GM18951 (cell line): ENCODE measurements around the gene AGPAT2.

Experiments
- POLR2A ChIP-seq: IDR thresholded peaks from 4 replicates; pipeline ENCODE4 v1.6.1; 2011; ENCODE audit warnings: mild to moderate bottlenecking; ENCODE audit not compliant: insufficient read length, insufficient read depth; ENCODE audit errors: extremely low read depth
- in situ Hi-C: fragments of 300-500 bp; cut with MboI; formaldehyde crosslinking; loops from one replicate; pipeline ENCODE4 v1.12.0; 2022; ENCODE audit warnings: low sequenced_read_pairs, mixed read lengths, inconsistent platforms; ENCODE audit not compliant: unreplicated experiment

The AGPAT2 gene

DNA sequence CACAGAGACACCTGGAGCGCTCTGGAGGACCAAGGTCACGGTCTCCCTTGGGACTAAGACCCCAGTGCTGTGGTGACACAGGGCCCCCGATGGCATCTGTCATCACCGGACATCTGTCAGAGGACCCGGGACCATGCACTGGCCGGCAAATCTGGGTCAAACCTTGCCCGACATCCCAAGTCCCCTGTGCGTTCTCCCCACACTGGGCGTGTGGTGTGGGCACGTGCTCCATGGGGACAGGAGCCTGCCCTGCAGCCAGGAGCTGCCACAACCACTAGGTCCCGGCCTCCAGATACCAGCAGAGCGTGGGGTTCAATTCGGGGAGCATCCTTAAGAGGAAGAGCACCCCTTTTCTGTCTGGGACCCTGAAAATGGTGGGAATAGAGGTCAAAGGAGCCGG, 3.5 kb downstream of the AGPAT2 start:
- no peak for TF ChIP-seq POLR2A
- in situ Hi-C loops: no loop called here

DNA sequence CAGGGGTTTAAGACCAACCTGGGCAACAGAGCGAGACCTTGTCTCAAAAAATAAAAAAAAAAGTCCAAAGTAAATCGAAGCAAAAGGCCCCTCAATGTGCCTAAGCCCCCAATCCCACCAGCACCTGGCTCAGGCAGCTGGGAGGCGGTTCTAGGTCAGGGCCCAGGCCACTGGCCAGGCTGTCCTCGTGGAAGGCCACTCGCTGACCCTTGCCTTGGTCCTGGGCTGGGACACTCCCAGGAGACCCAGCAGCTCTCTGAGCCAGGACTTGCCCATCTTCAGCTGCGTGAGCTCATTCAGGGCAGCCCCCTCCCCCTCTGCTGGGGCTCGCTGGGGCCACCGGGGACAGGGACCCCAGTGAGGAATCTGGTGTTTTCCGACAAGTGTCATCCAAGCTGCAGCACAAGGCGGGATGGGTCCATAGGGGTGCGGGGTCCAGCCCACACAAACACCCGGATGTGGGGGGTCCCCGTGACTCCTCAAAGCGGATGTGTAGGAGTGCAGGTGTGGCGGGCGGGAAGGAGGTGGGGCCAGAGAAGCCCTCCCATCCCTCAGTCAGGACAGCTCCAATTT, 4.0 kb downstream of the AGPAT2 start:
- in situ Hi-C loops: no loop called here
- no peak for TF ChIP-seq POLR2A

DNA sequence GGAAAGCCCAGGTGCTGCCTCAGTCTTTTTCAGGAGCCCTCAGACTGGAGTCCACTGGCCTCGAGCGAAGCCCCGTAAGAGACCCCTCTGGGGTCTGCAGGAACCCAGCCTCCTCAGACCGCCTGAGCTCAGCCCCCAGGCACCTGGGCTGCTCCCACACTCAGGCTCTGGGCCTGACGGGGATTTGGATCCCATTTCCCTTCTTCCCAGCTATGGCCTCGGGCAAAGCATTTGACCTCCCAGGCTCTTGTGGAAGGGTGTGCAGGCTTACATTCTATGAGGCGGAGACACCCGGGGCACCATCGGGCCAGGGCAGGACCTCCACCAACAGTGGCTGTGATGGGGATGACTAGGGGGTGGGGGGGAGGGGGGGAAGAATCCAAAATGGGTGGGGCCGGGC, 4.5 kb downstream of the AGPAT2 start:
- TF ChIP-seq POLR2A: no peak
- in situ Hi-C loops: no loop called here

DNA sequence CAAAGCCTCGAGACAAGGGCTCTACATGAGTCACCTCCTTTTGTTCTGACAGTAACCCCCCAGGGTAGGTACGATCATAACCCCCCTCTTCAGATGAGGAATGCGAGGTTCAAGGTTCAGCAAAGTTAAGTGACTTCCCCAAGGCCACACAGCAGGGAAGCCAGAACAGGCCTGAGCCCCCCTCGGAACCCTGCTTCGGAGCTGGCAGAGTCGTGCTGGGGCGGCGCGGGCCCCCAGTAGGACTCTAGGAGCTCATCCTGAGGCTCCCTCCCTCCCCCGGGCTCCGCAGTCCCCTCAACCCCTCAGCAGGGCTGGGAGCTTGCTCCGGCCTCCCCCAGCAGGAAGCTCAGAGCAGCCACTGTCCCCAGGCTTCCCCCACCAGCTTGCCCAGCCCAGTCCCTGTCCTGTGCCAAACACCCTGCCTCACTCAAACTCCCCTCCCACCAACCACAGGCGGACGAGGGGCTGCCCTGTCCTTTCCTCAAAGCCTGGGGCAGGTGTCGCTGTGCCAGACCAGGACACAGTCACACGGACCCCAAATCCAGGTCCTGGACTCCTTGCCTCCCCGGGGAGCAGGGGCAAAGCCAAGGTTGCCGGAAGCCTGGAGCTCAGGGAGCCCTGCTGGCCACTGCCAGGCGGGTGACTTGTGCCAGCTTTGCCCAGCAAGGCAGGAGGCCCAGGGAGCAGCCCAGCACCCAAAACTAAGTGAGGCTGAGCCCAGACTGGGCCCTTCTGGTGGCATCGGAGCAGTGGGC, 5.1 kb downstream of the AGPAT2 start:
- TF ChIP-seq POLR2A: no peak
- in situ Hi-C loops: no loop called here

DNA sequence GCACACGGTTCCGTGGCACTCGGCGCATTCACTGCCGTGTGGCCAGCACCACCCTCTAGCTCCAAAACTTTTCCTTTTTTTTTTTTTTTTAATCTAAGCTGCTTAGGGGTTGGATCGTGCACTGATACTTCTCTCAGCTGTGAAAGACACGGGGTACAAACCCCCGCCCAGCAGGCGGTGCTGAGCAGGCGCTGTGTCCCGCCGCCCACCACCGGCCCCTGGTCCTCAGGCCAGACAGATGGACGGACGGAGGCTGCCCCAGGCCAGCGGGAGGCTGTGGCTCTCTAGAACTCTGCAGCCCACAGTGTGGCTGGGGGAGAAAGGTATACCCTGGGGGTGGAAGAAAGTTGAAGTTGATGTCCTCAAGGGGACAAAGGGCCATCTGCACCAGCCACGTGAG, 6.2 kb downstream of the AGPAT2 start:
- in situ Hi-C loops: no loop called here
- no peak for TF ChIP-seq POLR2A

DNA sequence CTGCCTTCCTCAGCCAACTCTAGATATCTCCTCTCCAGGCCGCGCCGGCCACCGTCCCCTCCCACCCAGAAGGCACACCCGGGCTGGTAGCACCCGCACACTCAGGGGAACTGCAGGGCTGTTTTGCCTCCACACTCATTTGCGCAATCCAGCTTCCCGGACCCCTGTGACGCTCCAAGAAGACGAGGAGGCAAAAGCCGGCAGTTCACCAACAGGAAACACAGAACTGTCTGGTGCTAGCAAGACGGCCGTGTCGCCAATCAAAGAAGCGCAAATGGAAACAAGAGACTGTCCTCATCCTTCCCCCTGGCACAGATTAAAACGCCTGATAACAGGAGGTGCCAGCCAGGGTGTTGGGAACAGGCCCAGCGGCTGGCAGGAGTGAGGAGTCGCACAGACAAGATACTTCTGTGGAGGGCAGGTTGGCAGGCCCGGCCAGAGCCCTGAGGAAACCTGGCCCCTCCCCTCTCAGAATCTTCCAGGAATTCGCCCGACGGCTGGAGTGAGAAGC, 7.8 kb downstream of the AGPAT2 start:
- in situ Hi-C loops: no loop called here
- TF ChIP-seq POLR2A: no peak

DNA sequence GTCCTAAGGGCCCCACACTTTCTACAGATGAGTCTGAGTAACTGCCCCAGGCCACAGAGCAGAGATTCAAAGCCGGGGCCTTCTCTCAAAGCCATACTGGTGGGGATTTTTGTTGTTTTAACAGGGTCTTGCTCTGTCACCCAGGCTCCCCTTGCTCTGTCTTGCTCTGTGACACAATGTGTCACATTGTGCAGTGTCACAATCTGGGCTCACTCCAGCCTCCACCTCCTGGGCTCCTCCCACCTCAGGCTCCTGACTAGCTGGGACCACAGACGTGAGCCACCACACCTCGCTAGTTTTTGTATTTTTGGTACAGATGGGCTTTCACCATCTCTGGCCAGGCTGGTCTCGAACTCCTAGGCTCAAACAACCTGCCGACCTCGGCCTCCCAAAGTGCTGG, 8.6 kb downstream of the AGPAT2 start:
- in situ Hi-C loops: no loop called here
- TF ChIP-seq POLR2A: no peak

DNA sequence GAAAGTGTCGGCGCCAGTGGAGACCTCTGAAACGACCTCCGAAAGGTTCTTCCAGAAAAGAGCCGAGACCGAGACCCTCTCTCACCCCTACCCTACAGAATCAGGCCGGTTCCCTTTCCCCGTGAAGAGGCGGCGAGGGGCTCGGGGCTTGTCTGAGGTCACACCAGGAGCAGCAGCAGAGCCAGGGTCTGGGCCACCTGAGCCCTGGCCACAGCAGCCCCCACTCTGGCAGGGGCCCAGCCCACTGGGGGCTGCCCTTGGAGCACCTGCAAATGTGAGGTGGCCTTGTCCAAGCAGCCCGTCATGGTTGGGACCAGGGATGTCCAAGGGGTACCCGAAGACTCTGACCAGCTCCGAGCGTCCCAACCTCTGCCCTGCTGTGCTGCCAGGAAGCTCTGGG, 9.2 kb downstream of the AGPAT2 start:
- TF ChIP-seq POLR2A: no peak
- in situ Hi-C loops: no loop called here

DNA sequence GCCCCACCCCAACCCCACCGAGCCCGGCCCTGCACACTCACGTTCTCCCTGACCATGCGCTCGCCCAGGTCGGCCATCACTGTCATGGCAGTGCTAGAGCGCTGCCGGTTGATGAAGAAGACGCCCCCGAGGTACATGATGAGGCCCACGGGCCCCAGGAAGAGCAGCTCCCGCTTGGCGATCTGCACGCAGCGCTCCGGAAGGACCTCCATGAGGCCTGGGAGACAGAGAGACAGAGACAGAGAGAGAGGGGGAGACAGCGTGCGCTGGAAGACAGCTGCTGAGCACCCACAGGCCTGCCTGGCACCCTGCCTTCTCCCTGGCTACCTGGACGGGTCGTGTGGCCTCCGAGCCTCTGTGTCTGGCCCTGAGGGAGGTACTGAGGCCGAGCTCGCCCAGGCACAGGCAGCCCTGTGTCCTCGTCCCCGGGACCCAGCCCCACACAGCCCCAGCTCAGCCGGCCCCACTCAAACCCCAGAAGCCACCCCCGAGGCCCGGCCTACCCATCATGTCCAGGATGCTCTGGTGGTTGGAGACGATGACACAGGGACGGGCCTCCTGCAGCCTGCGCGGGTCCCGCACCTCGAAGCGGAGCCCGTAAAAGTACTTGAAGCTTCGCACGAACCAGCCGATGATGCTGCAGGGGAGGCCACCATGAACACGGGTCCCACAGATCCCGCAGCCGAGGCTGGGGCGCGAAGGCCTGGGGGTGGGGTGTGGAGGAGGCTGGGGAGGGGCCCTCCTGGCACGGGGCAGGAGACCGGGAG, 10.2 kb downstream of the AGPAT2 start:
- no peak for TF ChIP-seq POLR2A
- in situ Hi-C loops: no loop called here

DNA sequence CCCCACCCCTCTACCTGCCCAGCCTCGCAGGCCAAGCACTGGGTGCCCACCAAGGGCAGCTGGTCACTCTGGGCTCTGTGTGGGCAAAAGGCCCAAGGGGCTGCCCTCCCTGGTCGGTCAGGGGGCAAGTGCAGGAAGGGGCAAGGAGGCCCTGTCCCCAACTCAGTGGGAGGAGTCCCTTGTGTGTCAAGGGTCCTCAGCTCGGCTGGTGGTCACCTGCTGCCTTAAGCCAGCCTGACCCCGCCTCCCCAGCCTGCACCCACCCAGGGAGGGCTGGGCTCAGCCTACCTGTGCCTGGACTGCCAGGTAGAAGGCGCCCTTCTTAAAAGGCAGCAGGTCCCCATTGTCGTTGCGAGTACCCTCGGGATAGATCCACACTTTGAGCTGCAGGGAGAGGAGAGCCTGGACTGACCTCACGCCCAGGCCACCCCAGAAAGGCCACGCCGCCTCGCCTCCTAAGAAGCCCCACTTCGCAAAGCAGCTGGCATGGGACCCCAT, 10.9 kb downstream of the AGPAT2 start:
- in situ Hi-C loops: no loop called here
- no peak for TF ChIP-seq POLR2A

DNA sequence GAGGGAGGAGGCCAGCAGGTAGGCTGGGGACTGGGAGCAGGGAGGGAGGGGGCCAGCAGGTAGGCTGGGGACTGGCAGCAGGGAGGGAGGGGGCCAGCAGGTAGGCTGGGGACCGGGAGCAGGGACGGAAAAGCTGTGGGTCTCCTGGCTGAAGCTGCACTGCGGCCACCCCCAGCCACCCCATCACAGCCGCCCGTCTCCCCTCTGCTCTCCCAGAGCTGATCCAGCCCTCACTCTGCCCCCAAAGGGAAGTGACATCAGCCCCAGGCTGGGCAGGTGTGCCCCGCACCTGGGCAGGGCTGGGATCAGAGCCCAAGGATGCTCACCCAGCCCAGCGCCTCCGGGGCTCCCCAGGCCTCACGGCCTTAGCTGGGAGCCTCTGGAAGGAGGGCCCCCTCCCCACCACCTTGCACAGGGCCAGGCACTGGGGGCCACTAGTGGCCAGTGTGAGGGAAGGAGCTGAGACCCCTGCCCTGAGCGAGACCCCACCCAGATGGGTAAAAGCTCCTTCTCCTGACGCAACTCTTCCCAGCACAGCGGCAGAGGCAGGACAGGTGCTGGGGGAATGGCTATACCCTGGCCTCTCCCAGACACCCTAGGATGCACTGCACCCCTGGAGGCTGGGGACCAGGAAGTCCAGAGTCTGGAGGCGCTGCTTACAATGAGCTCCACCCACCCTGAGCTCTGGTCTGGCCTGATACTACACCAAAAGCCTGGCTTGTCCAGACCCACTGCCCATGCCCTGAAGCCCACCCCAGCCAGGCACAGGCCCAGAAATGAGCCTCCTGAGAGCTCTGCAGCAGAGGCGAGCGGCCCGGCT, 11.6 kb downstream of the AGPAT2 start:
- TF ChIP-seq POLR2A: no peak
- in situ Hi-C loops: no loop called here

DNA sequence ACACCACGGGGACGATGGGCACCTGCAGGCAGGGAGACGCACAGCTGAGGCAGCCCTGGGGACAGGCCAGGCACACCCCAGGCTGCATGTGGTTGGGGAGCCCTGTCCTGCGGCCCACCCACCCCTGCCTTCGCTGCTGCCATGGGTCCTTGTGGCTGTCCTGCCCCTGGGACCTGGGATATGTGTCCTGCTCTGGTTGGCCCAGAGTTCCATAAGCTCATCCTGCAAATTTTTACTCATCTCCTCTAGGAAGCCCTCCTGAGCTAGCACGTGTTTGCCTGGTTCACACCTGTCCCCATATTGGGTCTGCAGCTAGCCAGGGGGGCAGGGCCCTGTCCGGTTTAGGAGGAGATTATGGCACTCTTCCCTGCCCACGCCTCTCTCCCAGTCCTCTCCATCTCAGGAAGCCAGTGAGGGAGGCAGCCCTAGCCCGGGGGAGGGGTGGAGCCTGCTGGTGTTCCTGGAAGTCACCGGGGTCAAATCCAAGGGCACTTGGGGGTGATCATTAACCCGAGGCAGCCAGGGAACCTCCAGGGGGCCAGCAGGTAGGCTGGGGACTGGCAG, 12.4 kb downstream of the AGPAT2 start:
- in situ Hi-C loops: no loop called here
- no peak for TF ChIP-seq POLR2A

DNA sequence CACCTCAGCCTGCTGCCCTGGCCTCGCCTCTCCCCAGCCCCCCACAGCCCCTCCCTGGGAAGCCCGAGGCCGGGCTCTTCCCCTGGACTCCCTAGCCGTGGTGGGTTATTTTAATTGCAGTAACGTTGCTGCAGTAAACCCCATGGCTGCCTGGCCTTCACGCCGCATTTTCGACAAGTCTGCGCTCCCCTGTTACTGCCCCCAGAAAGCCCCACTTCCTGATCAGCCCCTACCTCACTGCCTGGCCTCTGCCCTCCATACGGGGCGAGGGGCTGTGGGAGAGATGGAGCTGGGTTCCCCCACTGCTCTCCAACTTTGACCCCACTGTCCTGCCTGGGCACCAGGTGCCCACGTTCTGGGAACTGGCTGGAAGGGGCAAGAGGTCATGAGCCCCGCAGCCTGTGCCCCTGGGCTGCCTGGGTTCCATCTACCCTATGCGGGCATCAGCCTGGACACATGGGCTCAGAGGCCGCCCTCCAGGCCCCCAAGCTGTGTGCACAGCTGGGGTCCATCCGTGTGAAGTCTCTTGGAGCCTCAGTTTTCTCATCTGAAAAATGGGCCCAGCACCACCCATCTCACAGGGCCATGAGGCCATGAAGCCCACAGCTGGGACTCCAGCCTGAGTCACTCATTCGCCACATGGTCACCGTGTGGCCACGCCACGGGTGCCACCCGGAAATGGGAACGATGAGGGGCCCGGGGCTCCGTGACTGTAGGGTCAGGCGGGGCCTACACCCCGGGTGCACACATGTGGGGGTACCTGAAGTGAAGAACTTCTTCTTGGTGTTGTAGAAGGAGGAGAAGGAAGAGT, 13.1 kb downstream of the AGPAT2 start:
- in situ Hi-C loops: no loop called here

More for the DNA sequence above, 13.1 kb downstream of the AGPAT2 start:
- TF ChIP-seq POLR2A: no peak
